Endothelial cell of umbilical vein (primary cell): Measurements from ENCODE around the gene CPNE6. TPM values are rescaled to one million over a fixed set of nuclear protein-coding genes. Genes with fewer than 3 reads are reported as not detected.

ENCODE experiments used
- BruUV-seq: library from RNA; stranded (reverse); fragments of 400-500 nt; replicated peaks from 2 replicates; lab custom pipeline; 2021; lab: Mats Ljungman, UMichigan
- CTCF ChIA-PET: fragments of 300-600, 350-600 bp; sonication (Branson Sonifier 250); formaldehyde crosslinking; loops from one replicate; lab custom pipeline; 2021; ENCODE audit warnings: antibody characterized with exemption, inconsistent platforms; lab: Charles Lee
- POLR2A ChIA-PET: fragments of 300-600, 350-600 bp; sonication (Branson Sonifier 250); formaldehyde crosslinking; loops from one replicate; lab custom pipeline; 2021; ENCODE audit warnings: antibody characterized with exemption, inconsistent platforms; lab: Charles Lee
- DNase-seq: peaks from one replicate; pipeline ENCODE4 v3.0.0-alpha.2; 2011; ENCODE audit warnings: low read depth, low spot score
- FAIRE-seq: peaks from 2 replicates; lab custom pipeline; 2011; peaks lifted over from hg19 to GRCh38; lab: Jason Lieb, UNC
- H2AFZ ChIP-seq: 2 replicates; pipeline ENCODE4 v1.6.0; 2012; ENCODE audit warnings: low read depth, low read length, control low read depth, inconsistent platforms
- H3K27ac ChIP-seq: 2 replicates; pipeline ENCODE4 v1.5.1; 2011; ENCODE audit warnings: low read depth, mild to moderate bottlenecking, control low read depth, low read length, moderate library complexity; ENCODE audit not compliant: insufficient read depth
- H3K27me3 ChIP-seq, 2 experiments: 2 replicates each; pipeline versions ENCODE4 v1.6.0 to v1.6.1; 2011; ENCODE audit warnings: low read length in 2 of 2, mixed read lengths in 1 of 2; ENCODE audit not compliant: control insufficient read depth in 2 of 2, insufficient read depth in 2 of 2
- H3K36me3 ChIP-seq, 2 experiments: 2 replicates in 1 of 2; 3 replicates in 1 of 2; pipeline ENCODE4 v1.5.1; 2011; ENCODE audit warnings: low read length in 2 of 2, mild to moderate bottlenecking in 1 of 2, moderate library complexity in 1 of 2; ENCODE audit not compliant: control insufficient read depth in 2 of 2, insufficient read depth in 2 of 2; ENCODE audit errors: extremely low read depth in 1 of 2
- H3K4me1 ChIP-seq: 3 replicates; pipeline ENCODE4 v1.5.1; 2011; ENCODE audit warnings: mild to moderate bottlenecking, low read length; ENCODE audit not compliant: control insufficient read depth, insufficient read depth; ENCODE audit errors: extremely low read depth
- H3K4me2 ChIP-seq: 2 replicates; pipeline ENCODE4 v1.6.1; 2011; ENCODE audit warnings: low read length, control low read depth, mixed read lengths; ENCODE audit not compliant: insufficient read depth
- H3K4me3 ChIP-seq, 3 experiments: fragments of 200-600 bp in 1 of 3; sonication (generic), shearing (Covaris generic) in 1 of 3; replicated peaks in 1 of 3; 2 replicates each; pipeline ENCODE4 v1.5.1; 2011 to 2016; ENCODE audit warnings: control low read depth in 3 of 3, low read length in 3 of 3, mild to moderate bottlenecking in 2 of 3, inconsistent platforms in 1 of 3, low read depth in 1 of 3, moderate library complexity in 1 of 3; ENCODE audit not compliant: insufficient read depth in 1 of 3
- H3K79me2 ChIP-seq: 2 replicates; pipeline ENCODE4 v1.6.0; 2012; ENCODE audit warnings: low read length, inconsistent platforms; ENCODE audit not compliant: control insufficient read depth, insufficient read depth
- H3K9ac ChIP-seq: replicated peaks from 2 replicates; pipeline ENCODE3; 2011; ENCODE audit warnings: low read length, control low read depth; ENCODE audit not compliant: insufficient read depth; ENCODE audit errors: extremely low read depth
- H3K9me1 ChIP-seq: replicated peaks from 3 replicates; pipeline ENCODE4 v1.6.0; 2011; ENCODE audit warnings: mild to moderate bottlenecking, low read length; ENCODE audit not compliant: control insufficient read depth, insufficient read depth; ENCODE audit errors: extremely low read depth
- H3K9me3 ChIP-seq: replicated peaks from 2 replicates; pipeline ENCODE4 v1.5.1; 2012; ENCODE audit warnings: low read length, inconsistent platforms; ENCODE audit not compliant: control insufficient read depth, insufficient read depth
- H4K20me1 ChIP-seq: replicated peaks from 2 replicates; pipeline ENCODE3; 2011; ENCODE audit warnings: mild to moderate bottlenecking, low read length; ENCODE audit not compliant: control insufficient read depth, insufficient read depth; ENCODE audit errors: extremely low read depth
- EZH2 ChIP-seq: IDR thresholded peaks from 2 replicates; pipeline ENCODE4 v1.6.1; 2012; ENCODE audit warnings: borderline replicate concordance, low read depth, mild to moderate bottlenecking, moderate library complexity, low read length, inconsistent platforms; ENCODE audit not compliant: severe bottlenecking
- FOS ChIP-seq: IDR thresholded peaks from 2 replicates; pipeline ENCODE4 v1.6.1; 2011; ENCODE audit warnings: mild to moderate bottlenecking, low read length, moderate library complexity, borderline replicate concordance; ENCODE audit not compliant: insufficient read depth
- JUN ChIP-seq: IDR thresholded peaks from 2 replicates; pipeline ENCODE4 v1.6.1; 2011; ENCODE audit warnings: borderline replicate concordance, low read depth; ENCODE audit not compliant: insufficient read length, insufficient read depth
- POLR2A ChIP-seq: IDR thresholded peaks from 2 replicates; pipeline ENCODE4 v1.6.1; 2012; ENCODE audit warnings: low read depth, mild to moderate bottlenecking, control low read depth, low read length
- POLR2AphosphoS5 ChIP-seq: IDR thresholded peaks from 2 replicates; pipeline ENCODE4 v1.6.1; 2012; ENCODE audit warnings: low read depth, mild to moderate bottlenecking, control low read depth, low read length, moderate library complexity; ENCODE audit not compliant: insufficient read depth
- dilution Hi-C: fragments of 300-500 bp; cut with MboI; formaldehyde crosslinking; loops from one replicate; pipeline ENCODE4 v1.15.0; 2019; ENCODE audit warnings: low sequenced_read_pairs; ENCODE audit not compliant: extremely low pct_ligation_motif_present
- intact Hi-C: fragments of 100-400 bp; cut with micrococcal nuclease; formaldehyde crosslinking; loops from one replicate; pipeline ENCODE4 v1.10.0; 2022
- polyA plus RNA-seq, 4 experiments: library from polyadenylated mRNA; depleted of rRNA in 3 of 4; stranded (reverse) in 3 of 4; unstranded in 1 of 4; fragments of >200 nt; gene quantifications; 2 replicates each; pipeline versions ENCODE4 v1.2.1 to v1.2.3, GENCODE V29; 2011 to 2012; ENCODE audit warnings: missing spikeins in 1 of 4
- total RNA-seq: library from RNA; stranded (reverse); gene quantifications from 2 replicates; pipeline ENCODE4 v1.2.3, GENCODE V29; 2021
- TF ChIP-seq, protein P1 (sequence below), 2 donors: IDR thresholded peaks; 1 replicate in 1 of 2; 2 replicates in 1 of 2; pipeline ENCODE4 v1.5.1; 2011; ENCODE audit warnings: low read length in 2 of 2, mild to moderate bottlenecking in 2 of 2, moderate library complexity in 2 of 2, control low read depth in 1 of 2, inconsistent platforms in 1 of 2, low read depth in 1 of 2; ENCODE audit not compliant: insufficient read depth in 1 of 2; ENCODE audit errors: extremely low read depth in 1 of 2
- TF ChIP-seq, protein P2 (sequence below): IDR thresholded peaks from 2 replicates; pipeline ENCODE4 v1.6.1; 2011; ENCODE audit not compliant: insufficient read depth, insufficient read length

Gene CPNE6
- total and polyA plus RNA-seq, 2 donors (not counting 3 experiments of a cell fraction or from before 2014, with no cell fraction given): not detected

DNA sequence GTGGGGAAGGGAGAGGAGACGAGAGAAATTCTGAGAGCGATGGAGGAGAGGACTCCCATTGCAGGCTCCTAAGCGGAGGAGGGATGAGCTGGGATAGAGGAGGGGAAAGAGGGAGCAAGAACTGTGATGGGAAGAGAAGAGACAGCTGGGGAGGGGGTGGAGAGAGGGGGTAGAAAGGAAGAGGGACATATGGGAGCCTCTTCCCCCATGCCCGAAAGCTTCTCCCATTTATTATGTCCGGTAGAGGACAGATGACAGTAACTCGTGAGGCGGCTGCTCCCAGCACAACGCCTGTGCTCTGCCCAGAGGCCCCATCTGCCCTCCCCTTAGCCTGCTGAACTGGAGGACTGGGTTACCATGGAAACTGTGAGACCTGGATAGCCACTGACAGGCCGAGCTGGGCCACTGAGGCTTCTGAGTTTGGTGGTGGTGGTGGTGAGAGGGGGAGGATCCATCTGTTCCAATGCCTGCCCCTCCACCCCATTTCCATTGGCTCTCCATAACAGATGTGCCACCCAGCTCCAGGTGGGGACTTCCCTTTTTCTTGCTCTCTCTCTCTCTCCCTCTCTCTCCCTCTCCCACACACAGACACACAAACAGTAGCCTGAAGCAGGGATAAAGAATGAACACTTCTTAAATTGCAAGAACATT, 8.3 kb downstream of the CPNE6 start:
- ChIA-PET POLR2A (no interaction called here), CTCF (interaction anchor here (1.5 to 5.7 kb wide), 4 partner anchors 12 to 82 kb away, joined by 8 to 51 read pairs (median 29); partner anchors contain the start of gene IRF9)
- H3K9me1 ChIP-seq: no peaks in the 10 kb centered on the region
- no peaks in the 10 kb centered on the region for H4K20me1 ChIP-seq
- H3K4me3 ChIP-seq: no peak overlapping the region
- no peaks in the 10 kb centered on the region for H3K79me2 ChIP-seq
- no peak overlapping the region for H3K4me2 ChIP-seq
- intact Hi-C loops (no loop called here), dilution Hi-C loops (no loop called here)
- H3K9me3 ChIP-seq: no peaks in the 10 kb centered on the region
- H3K27ac ChIP-seq: no peak overlapping the region
- no TSS peak for BruUV-seq
- H3K27me3 ChIP-seq: peaks cover 27 to 35% of the 10 kb centered on the region in 2 experiments
- FAIRE-seq (no peak), DNase-seq (no peak)
- H3K36me3 ChIP-seq: no peaks in the 10 kb centered on the region
- no peak overlapping the region for H3K9ac ChIP-seq
- TF ChIP-seq POLR2AphosphoS5 (no peak), FOS (no peak), JUN (no peak), EZH2 (no peak), POLR2A (no peak)
- TF ChIP-seq, protein P1, sequence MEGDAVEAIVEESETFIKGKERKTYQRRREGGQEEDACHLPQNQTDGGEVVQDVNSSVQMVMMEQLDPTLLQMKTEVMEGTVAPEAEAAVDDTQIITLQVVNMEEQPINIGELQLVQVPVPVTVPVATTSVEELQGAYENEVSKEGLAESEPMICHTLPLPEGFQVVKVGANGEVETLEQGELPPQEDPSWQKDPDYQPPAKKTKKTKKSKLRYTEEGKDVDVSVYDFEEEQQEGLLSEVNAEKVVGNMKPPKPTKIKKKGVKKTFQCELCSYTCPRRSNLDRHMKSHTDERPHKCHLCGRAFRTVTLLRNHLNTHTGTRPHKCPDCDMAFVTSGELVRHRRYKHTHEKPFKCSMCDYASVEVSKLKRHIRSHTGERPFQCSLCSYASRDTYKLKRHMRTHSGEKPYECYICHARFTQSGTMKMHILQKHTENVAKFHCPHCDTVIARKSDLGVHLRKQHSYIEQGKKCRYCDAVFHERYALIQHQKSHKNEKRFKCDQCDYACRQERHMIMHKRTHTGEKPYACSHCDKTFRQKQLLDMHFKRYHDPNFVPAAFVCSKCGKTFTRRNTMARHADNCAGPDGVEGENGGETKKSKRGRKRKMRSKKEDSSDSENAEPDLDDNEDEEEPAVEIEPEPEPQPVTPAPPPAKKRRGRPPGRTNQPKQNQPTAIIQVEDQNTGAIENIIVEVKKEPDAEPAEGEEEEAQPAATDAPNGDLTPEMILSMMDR (IDR thresholded peaks at IDR 0.05; ENCODE audit: extremely low read depth in 1 of 2, insufficient read depth in 1 of 2, low read depth in 1 of 2, low read length in 2 of 2): no peak
- TF ChIP-seq, protein P2, sequence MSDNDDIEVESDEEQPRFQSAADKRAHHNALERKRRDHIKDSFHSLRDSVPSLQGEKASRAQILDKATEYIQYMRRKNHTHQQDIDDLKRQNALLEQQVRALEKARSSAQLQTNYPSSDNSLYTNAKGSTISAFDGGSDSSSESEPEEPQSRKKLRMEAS: no peak
- H2AFZ ChIP-seq: no peak overlapping the region
- H3K4me1 ChIP-seq: no peaks in the 10 kb centered on the region
